HEK293 (cell line): ENCODE measurements around the gene VCL.

ENCODE experiments used
- BCL11A ChIP-seq: fragments of 450-650 bp; formaldehyde crosslinking; IDR thresholded peaks from 2 replicates; pipeline ENCODE4 v1.5.1; 2016; ENCODE audit warnings: low read depth, missing biosample characterization, missing genetic modification characterization
- KLF1 ChIP-seq: fragments of 450-650 bp; formaldehyde crosslinking; IDR thresholded peaks from 2 replicates; pipeline ENCODE4 v1.5.1; 2016; ENCODE audit warnings: missing biosample characterization, missing genetic modification characterization
- ZNF132 ChIP-seq: fragments of 450-650 bp; formaldehyde crosslinking; IDR thresholded peaks from 2 replicates; pipeline ENCODE4 v1.5.1; 2017; ENCODE audit warnings: missing biosample characterization, missing genetic modification characterization, borderline replicate concordance
- ZNF311 ChIP-seq: fragments of 450-650 bp; formaldehyde crosslinking; IDR thresholded peaks from 2 replicates; pipeline ENCODE4 v1.5.1; 2017; ENCODE audit warnings: missing biosample characterization, missing genetic modification characterization, borderline replicate concordance
- ZNF354C ChIP-seq: fragments of 450-650 bp; formaldehyde crosslinking; IDR thresholded peaks from 2 replicates; pipeline ENCODE4 v1.5.1; 2016; ENCODE audit warnings: missing biosample characterization, missing genetic modification characterization, low read depth, borderline replicate concordance
- ZNF658 ChIP-seq: fragments of 450-650 bp; formaldehyde crosslinking; IDR thresholded peaks from 2 replicates; pipeline ENCODE4; 2016; ENCODE audit warnings: missing biosample characterization, missing genetic modification characterization
- ZNF837 ChIP-seq: fragments of 450-650 bp; formaldehyde crosslinking; IDR thresholded peaks from 2 replicates; pipeline ENCODE4 v1.5.1; 2016; ENCODE audit warnings: missing biosample characterization, missing genetic modification characterization
- TF ChIP-seq, protein P1 (sequence below): fragments of 450-650 bp; formaldehyde crosslinking; IDR thresholded peaks from 2 replicates; pipeline ENCODE4 v1.5.1; 2016; ENCODE audit warnings: missing biosample characterization, missing genetic modification characterization

DNA sequence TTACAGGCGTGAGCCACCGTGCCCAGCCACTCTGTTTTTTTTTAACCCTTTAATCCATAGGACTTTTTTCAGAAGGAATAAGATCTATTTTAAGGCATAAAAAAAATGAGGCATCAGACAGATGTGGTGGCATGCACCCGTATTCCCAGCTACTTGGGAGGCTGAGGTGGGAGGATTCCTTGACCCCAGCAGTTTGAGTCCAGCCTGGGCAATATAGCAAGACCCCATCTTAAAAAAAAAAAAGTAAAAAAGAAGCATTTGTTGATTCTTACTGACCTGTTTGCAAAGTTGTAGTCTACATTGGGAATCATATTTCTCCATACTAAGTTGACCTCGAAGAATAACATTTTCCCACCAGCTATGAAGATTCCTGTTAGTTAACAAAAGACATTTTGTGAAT lies 38.6 kb downstream of the VCL start:
- TF ChIP-seq ZNF658 = no peak
- no peak for TF ChIP-seq ZNF132 (tag by site-specific recombination)
- TF ChIP-seq ZNF354C (tag by site-specific recombination) = no peak
- TF ChIP-seq ZNF837 = no peak
- TF ChIP-seq, protein P1, sequence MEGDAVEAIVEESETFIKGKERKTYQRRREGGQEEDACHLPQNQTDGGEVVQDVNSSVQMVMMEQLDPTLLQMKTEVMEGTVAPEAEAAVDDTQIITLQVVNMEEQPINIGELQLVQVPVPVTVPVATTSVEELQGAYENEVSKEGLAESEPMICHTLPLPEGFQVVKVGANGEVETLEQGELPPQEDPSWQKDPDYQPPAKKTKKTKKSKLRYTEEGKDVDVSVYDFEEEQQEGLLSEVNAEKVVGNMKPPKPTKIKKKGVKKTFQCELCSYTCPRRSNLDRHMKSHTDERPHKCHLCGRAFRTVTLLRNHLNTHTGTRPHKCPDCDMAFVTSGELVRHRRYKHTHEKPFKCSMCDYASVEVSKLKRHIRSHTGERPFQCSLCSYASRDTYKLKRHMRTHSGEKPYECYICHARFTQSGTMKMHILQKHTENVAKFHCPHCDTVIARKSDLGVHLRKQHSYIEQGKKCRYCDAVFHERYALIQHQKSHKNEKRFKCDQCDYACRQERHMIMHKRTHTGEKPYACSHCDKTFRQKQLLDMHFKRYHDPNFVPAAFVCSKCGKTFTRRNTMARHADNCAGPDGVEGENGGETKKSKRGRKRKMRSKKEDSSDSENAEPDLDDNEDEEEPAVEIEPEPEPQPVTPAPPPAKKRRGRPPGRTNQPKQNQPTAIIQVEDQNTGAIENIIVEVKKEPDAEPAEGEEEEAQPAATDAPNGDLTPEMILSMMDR (tag by site-specific recombination) = no peak
- no peak for TF ChIP-seq ZNF311
- no peak for TF ChIP-seq KLF1
- TF ChIP-seq BCL11A (tag by site-specific recombination) = no peak
